H9 (cell line): ENCODE measurements around the gene UNC5B. TPM values are rescaled to one million over a fixed set of nuclear protein-coding genes. Genes with fewer than 3 reads are reported as not detected.

Source experiments
- DNase-seq: peaks from one replicate; pipeline ENCODE4 v3.0.0-alpha.2; 2017
- H2AFZ ChIP-seq: one replicate; pipeline ENCODE4 v1.6.1; 2013; ENCODE audit warnings: mild to moderate bottlenecking, low read length, control low read depth, moderate library complexity
- H2AK5ac ChIP-seq: 2 replicates; pipeline ENCODE4 v1.6.1; 2013; ENCODE audit warnings: low read length, control low read depth, mixed read lengths; ENCODE audit not compliant: insufficient read length
- H2BK120ac ChIP-seq: one replicate; pipeline ENCODE4 v1.6.1; 2013; ENCODE audit warnings: low read depth, mild to moderate bottlenecking, low read length, control low read depth, inconsistent platforms; ENCODE audit not compliant: poor library complexity, severe bottlenecking
- H2BK12ac ChIP-seq: 2 replicates; pipeline ENCODE4 v1.6.1; 2013; ENCODE audit warnings: low read length, control low read depth, mixed read lengths, low read depth; ENCODE audit not compliant: insufficient read length
- H2BK15ac ChIP-seq: 2 replicates; pipeline ENCODE4 v1.6.1; 2013; ENCODE audit warnings: low read depth, low read length, control low read depth
- H2BK20ac ChIP-seq: one replicate; pipeline ENCODE4 v1.6.1; 2013; ENCODE audit warnings: low read depth, mild to moderate bottlenecking, low read length, control low read depth, inconsistent platforms; ENCODE audit not compliant: poor library complexity, severe bottlenecking
- H2BK5ac ChIP-seq: 2 replicates; pipeline ENCODE4 v1.6.1; 2013; ENCODE audit warnings: low read length, control low read depth, mixed read lengths; ENCODE audit not compliant: insufficient read length
- H3K14ac ChIP-seq: 2 replicates; pipeline ENCODE4 v1.6.1; 2013; ENCODE audit warnings: low read length, control low read depth; ENCODE audit not compliant: insufficient read depth
- H3K18ac ChIP-seq: 2 replicates; pipeline ENCODE4 v1.6.1; 2013; ENCODE audit warnings: low read depth, mild to moderate bottlenecking, mixed read lengths, low read length, control low read depth; ENCODE audit not compliant: insufficient read length
- H3K23ac ChIP-seq: 2 replicates; pipeline ENCODE4 v1.6.1; 2013; ENCODE audit warnings: low read length, control low read depth, mixed read lengths, low read depth; ENCODE audit not compliant: insufficient read length
- H3K23me2 ChIP-seq: 2 replicates; pipeline ENCODE4 v1.6.1; 2013; ENCODE audit warnings: low read depth, mild to moderate bottlenecking, mixed read lengths, low read length, control low read depth; ENCODE audit not compliant: insufficient read length, poor library complexity, severe bottlenecking
- H3K27ac ChIP-seq: 2 replicates; pipeline ENCODE4 v1.5.1; 2013; ENCODE audit warnings: low read length, control low read depth, mixed read lengths, low read depth; ENCODE audit not compliant: insufficient read length
- H3K27me3 ChIP-seq: 2 replicates; pipeline ENCODE4 v1.6.1; 2013; ENCODE audit warnings: low read length, control low read depth, inconsistent platforms; ENCODE audit not compliant: insufficient read depth
- H3K4ac ChIP-seq: 2 replicates; pipeline ENCODE4 v1.6.1; 2013; ENCODE audit warnings: low read depth, mild to moderate bottlenecking, control low read depth, inconsistent platforms, low read length, moderate library complexity
- H3K4me1 ChIP-seq: 2 replicates; pipeline ENCODE4 v1.6.1; 2013; ENCODE audit warnings: low read length, control low read depth, inconsistent platforms; ENCODE audit not compliant: insufficient read depth
- H3K4me2 ChIP-seq: 2 replicates; pipeline ENCODE4 v1.6.1; 2013; ENCODE audit warnings: low read length, control low read depth, mixed read lengths; ENCODE audit not compliant: insufficient read length, insufficient read depth
- H3K56ac ChIP-seq: 2 replicates; pipeline ENCODE4 v1.6.1; 2013; ENCODE audit warnings: low read depth, mild to moderate bottlenecking, mixed read lengths, low read length, control low read depth; ENCODE audit not compliant: insufficient read length
- H3K79me1 ChIP-seq: 2 replicates; pipeline ENCODE4 v1.6.1; 2013; ENCODE audit warnings: low read depth, mild to moderate bottlenecking, moderate library complexity, low read length, control low read depth, inconsistent platforms; ENCODE audit not compliant: insufficient read depth, poor library complexity, severe bottlenecking
- H3K79me2 ChIP-seq: 2 replicates; pipeline ENCODE4 v1.6.1; 2013; ENCODE audit warnings: low read length, control low read depth, inconsistent platforms; ENCODE audit not compliant: insufficient read depth
- H3K9ac ChIP-seq: 2 replicates; pipeline ENCODE4 v1.6.1; 2013; ENCODE audit warnings: low read length, control low read depth, mixed read lengths; ENCODE audit not compliant: insufficient read length; ENCODE audit errors: extremely low read depth
- H3K9me3 ChIP-seq: one replicate; pipeline ENCODE4 v1.6.1; 2013; ENCODE audit warnings: low read depth, low read length, inconsistent platforms; ENCODE audit not compliant: control insufficient read depth
- H3T11ph ChIP-seq: one replicate; pipeline ENCODE4 v1.6.1; 2013; ENCODE audit warnings: mild to moderate bottlenecking, low read length, control low read depth, inconsistent platforms
- H4K20me1 ChIP-seq: one replicate; pipeline ENCODE4 v1.6.1; 2013; ENCODE audit not compliant: control insufficient read depth, insufficient read length, insufficient read depth
- H4K5ac ChIP-seq: 2 replicates; pipeline ENCODE4 v1.6.1; 2013; ENCODE audit warnings: low read depth, mild to moderate bottlenecking, mixed read lengths, low read length, control low read depth; ENCODE audit not compliant: insufficient read length
- H4K8ac ChIP-seq: replicated peaks from 2 replicates; pipeline ENCODE4 v1.6.1; 2013; ENCODE audit warnings: low read length, control low read depth, mixed read lengths, low read depth; ENCODE audit not compliant: insufficient read length
- H4K91ac ChIP-seq: 2 replicates; pipeline ENCODE4 v1.6.1; 2013; ENCODE audit warnings: low read depth, mild to moderate bottlenecking, moderate library complexity, mixed read lengths, low read length, control low read depth; ENCODE audit not compliant: insufficient read length
- H3K27ac Mint-ChIP-seq, 3 experiments: 2 replicates in 2 of 3; 3 replicates in 1 of 3; pipeline ENCODE4 v1.8.0; 2020 to 2021; ENCODE audit warnings: mixed read lengths in 3 of 3, mild to moderate bottlenecking in 1 of 3, moderate library complexity in 1 of 3
- H3K27me3 Mint-ChIP-seq: 2 replicates; pipeline ENCODE4 v1.8.0; 2021; ENCODE audit warnings: low read depth, mild to moderate bottlenecking, moderate library complexity, mixed read lengths
- H3K36me3 Mint-ChIP-seq, 3 experiments: 2 replicates in 2 of 3; 3 replicates in 1 of 3; pipeline ENCODE4 v1.8.0; 2020 to 2021; ENCODE audit warnings: low read depth in 3 of 3, mixed read lengths in 3 of 3; ENCODE audit not compliant: insufficient read depth in 1 of 3
- H3K4me1 Mint-ChIP-seq, 2 experiments: 2 replicates each; pipeline ENCODE4 v1.8.0; 2020; ENCODE audit warnings: mixed read lengths in 2 of 2
- H3K4me3 Mint-ChIP-seq, 2 experiments: 2 replicates in 1 of 2; 3 replicates in 1 of 2; pipeline ENCODE4 v1.8.0; 2020 to 2021; ENCODE audit warnings: mild to moderate bottlenecking in 2 of 2, mixed read lengths in 2 of 2, moderate library complexity in 1 of 2
- H3K9me3 Mint-ChIP-seq, 2 experiments: 2 replicates in 1 of 2; 3 replicates in 1 of 2; pipeline ENCODE4 v1.8.0; 2020; ENCODE audit warnings: mild to moderate bottlenecking in 2 of 2, mixed read lengths in 2 of 2, moderate library complexity in 1 of 2
- CTCF ChIP-seq: fragments of 200-600 bp; sonication (generic); conservative IDR thresholded peaks from 3 replicates; pipeline ENCODE4 v1.8.0; 2021; ENCODE audit warnings: antibody characterized with exemption, mild to moderate bottlenecking
- WGBS: extraction: QIAGEN DNeasy Blood & Tissue Kit; methylation state at CpG from one replicate; pipeline ENCODE4 v1.1.7; 2013; ENCODE audit warnings: missing lambda C conversion rate, low lambda C conversion rate, mixed read lengths; ENCODE audit not compliant: insufficient read length; ENCODE audit errors: extremely low coverage; 5-methylcytosine and 5-hydroxymethylcytosine counted together
- total RNA-seq: library from RNA; stranded (reverse); gene quantifications from 2 replicates; pipeline ENCODE4 v1.2.1, GENCODE V29; 2021

Gene UNC5B
- total RNA-seq, 1 experiment from 2014 or later: 28.4 TPM

GRCh38 chr10:71290331-71290730 lies 78.0 kb downstream of the UNC5B start:
- Histone ChIP-seq H3K56ac (no peak overlapping the region), H3K9me3 (no peaks in the 10 kb centered on the region), H2BK12ac (no peak overlapping the region), H2BK120ac (no peak overlapping the region), H3K23me2 (no peaks in the 10 kb centered on the region), H2AFZ (no peak overlapping the region), H3K14ac (no peak overlapping the region), H2AK5ac (no peak overlapping the region), H4K20me1 (no peaks in the 10 kb centered on the region), H4K91ac (no peak overlapping the region), H3K4ac (no peak overlapping the region), H2BK15ac (no peak overlapping the region), H3K27ac (no peak overlapping the region), H4K5ac (no peak overlapping the region), H3K9ac (no peak overlapping the region), H3K4me2 (no peak overlapping the region), H3K23ac (no peak overlapping the region), H2BK20ac (no peak overlapping the region), H3K27me3 (no peaks in the 10 kb centered on the region), H3K79me2 (no peaks in the 10 kb centered on the region), H2BK5ac (no peak overlapping the region), H4K8ac (no peak overlapping the region), H3K4me1 (no peaks in the 10 kb centered on the region), H3K79me1 (no peaks in the 10 kb centered on the region), H3K18ac (no peak overlapping the region), H3T11ph (no peak overlapping the region)
- no peaks in the 10 kb centered on the region; the same call in 1 of the 2 replicates for H3K27me3 Mint-ChIP-seq
- no peak for TF ChIP-seq CTCF
- no CpG with 5 or more reads among the region's 3 CpGs for WGBS
- H3K4me3 Mint-ChIP-seq: no peak overlapping the region
- no peaks in the 10 kb centered on the region for H3K9me3 Mint-ChIP-seq
- no peak for DNase-seq
- peaks cover 6 to 7% of the 10 kb centered on the region in 2 experiments for H3K4me1 Mint-ChIP-seq
- no peak overlapping the region for H3K27ac Mint-ChIP-seq
- peaks cover 27 to 73% (median 56%) of the 10 kb centered on the region in 3 experiments; a peak in 6 of 7 replicates for H3K36me3 Mint-ChIP-seq
